ENCODE results near the gene FFAR2.
"Not testable (repeated sequence)": the region's sequence is repeated elsewhere in the genome, so short reads cannot be mapped to it uniquely, and the experiment has no call there.

FFAR2 gene

DNA sequence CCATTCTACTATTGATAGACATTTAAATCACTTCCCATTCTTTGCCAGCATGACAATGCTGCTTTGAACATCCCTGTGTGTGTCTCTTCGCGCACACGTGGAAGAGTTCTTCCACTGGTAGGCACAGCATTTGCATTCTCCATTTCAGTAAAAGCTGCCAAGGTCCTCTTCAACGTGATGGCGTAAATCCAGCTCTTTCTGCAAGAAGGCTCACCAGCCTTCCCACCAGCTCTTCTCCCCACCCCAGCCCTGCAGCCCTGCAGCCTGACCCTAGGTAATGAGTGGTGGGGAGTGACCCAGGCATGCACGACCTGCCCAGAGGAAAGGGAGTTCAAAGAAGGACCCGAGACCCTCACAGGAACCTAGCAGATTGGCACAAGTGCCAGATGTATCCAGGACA is 31.7 kb upstream of the FFAR2 start:
- H3K4me1 Mint-ChIP-seq, result no peaks in the 10 kb centered on the region
- H3K27ac Mint-ChIP-seq, result no peak overlapping the region
- peaks cover 58% of the 10 kb centered on the region for H3K27me3 Mint-ChIP-seq
- no peak overlapping the region for H3K4me3 Mint-ChIP-seq
- H3K9me3 Mint-ChIP-seq, result no peaks in the 10 kb centered on the region
- no peaks in the 10 kb centered on the region for H3K36me3 Mint-ChIP-seq
- CTCF ChIA-PET, result no interaction called here
- DNase-seq, result no peak

DNA sequence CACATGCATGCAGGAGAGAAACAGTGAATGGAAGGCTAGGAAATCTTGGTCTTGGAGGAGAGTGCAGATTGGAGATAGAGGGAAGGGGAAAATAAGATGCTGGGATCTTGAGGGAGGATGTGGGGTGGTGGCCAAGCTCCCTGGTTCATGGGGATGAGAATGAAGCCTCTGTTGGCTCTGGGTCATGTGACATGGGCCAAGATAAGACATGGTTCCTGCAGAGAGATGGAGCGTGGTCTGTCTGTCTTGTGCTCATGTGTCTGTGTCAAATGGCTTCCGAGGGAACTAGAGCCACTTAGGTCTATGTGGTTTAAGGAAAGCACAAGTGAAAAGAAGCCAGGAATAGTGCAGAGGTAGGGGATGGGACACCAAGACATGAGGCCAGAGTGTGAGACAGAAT is 30.8 kb upstream of the FFAR2 start:
- Mint-ChIP-seq H3K4me3 (no peak overlapping the region), H3K4me1 (no peaks in the 10 kb centered on the region), H3K27ac (no peak overlapping the region), H3K27me3 (peaks cover 62% of the 10 kb centered on the region), H3K9me3 (no peaks in the 10 kb centered on the region), H3K36me3 (no peaks in the 10 kb centered on the region)
- CTCF ChIA-PET, result no interaction called here
- DNase-seq, result no peak

GRCh38 chr19:35417713-35418534 is 30.1 kb upstream of the FFAR2 start:
- Mint-ChIP-seq H3K9me3 (no peaks in the 10 kb centered on the region), H3K4me1 (no peaks in the 10 kb centered on the region), H3K36me3 (no peaks in the 10 kb centered on the region), H3K4me3 (no peak overlapping the region), H3K27ac (no peak overlapping the region), H3K27me3 (peaks cover 62% of the 10 kb centered on the region)
- CTCF ChIA-PET, result interaction anchor here (0.6 to 1.9 kb wide), 3 partner anchors 50 to 270 kb away, joined by 4 to 7 read pairs (median 4); no protein-coding TSS in a partner anchor
- DNase-seq, result no peak

DNA sequence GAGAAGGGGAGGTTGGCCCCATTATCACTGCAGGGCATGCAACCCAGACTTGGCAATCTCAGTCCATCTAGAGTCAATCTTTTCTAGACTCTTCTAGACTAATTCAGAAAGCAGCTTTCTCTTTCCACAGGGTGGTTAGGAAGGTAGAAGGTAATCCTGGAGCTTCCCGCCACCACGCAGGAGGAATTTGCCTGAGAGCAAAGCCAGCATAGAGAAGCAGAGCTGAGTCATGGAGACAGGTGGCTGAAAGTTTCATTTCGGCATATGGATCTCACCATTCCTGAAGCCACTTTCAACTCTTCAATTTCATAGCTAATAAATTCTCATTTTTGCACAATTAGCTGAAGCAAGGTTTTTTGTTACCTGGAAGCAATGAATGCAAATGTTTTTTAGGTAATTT is 29.0 kb upstream of the FFAR2 start:
- no peaks in the 10 kb centered on the region for H3K4me1 Mint-ChIP-seq
- DNase-seq, result no peak
- H3K27ac Mint-ChIP-seq, result no peak overlapping the region
- no peaks in the 10 kb centered on the region for H3K36me3 Mint-ChIP-seq
- H3K4me3 Mint-ChIP-seq, result no peak overlapping the region
- peaks cover 62% of the 10 kb centered on the region for H3K27me3 Mint-ChIP-seq
- CTCF ChIA-PET, result interaction anchor here (1.2 to 1.9 kb wide), 2 partner anchors 49 to 76 kb away, joined by 4 to 7 read pairs; no protein-coding TSS in a partner anchor
- H3K9me3 Mint-ChIP-seq, result no peaks in the 10 kb centered on the region

DNA sequence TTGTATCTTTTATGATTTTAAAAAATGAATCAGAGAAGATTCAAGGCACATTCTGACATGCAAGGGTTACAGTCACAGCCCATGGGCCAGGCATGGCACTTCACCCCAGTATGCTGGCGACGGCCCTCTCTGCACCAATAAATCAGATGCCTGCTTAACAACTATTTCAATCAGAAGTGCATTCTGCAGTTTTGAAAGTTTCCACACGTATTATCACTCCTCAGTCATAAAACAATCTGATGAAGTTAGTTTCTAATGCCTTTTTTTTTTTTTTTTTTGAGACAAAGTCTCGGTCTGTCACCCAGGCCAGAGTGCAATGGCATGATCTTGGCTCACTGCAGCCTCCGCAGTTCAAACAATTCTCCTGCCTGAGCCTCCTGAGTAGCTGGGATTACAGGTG is 28.3 kb upstream of the FFAR2 start:
- H3K4me3 Mint-ChIP-seq, result no peak overlapping the region
- no peak for DNase-seq
- H3K27me3 Mint-ChIP-seq, result peaks cover 62% of the 10 kb centered on the region
- CTCF ChIA-PET, result interaction anchor here (1.9 kb wide), 1 partner anchor 48 kb away, joined by 7 read pairs; no protein-coding TSS in a partner anchor
- no peak overlapping the region for H3K27ac Mint-ChIP-seq
- H3K9me3 Mint-ChIP-seq, result no peaks in the 10 kb centered on the region
- no peaks in the 10 kb centered on the region for H3K4me1 Mint-ChIP-seq
- no peaks in the 10 kb centered on the region for H3K36me3 Mint-ChIP-seq

DNA sequence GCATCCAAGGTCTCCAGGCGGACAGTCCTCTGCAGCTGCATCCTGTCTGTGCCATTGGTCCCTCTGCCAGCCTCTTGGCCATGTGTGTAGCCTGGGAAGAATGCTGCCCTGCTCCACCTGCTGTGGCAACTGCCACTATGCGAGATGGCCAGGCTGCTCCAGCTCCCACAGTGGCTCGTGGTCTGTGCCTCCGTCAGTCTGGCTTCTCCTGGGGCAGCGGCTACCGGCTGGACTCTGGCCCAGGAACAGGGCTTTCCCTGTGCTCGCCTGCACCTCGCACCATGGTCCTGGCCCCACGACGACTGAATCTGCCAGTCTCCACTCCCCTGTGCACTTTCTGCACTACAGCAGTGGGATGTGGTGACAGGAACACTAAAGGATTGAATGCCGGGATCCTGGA is 26.7 kb upstream of the FFAR2 start:
- Mint-ChIP-seq H3K4me3 (no peak overlapping the region), H3K27ac (no peak overlapping the region), H3K4me1 (no peaks in the 10 kb centered on the region), H3K36me3 (no peaks in the 10 kb centered on the region), H3K27me3 (peaks cover 65% of the 10 kb centered on the region), H3K9me3 (no peaks in the 10 kb centered on the region)
- CTCF ChIA-PET, result interaction anchor here (0.6 kb wide), 1 partner anchor 48 kb away, joined by 3 read pairs; no protein-coding TSS in a partner anchor
- DNase-seq, result no peak

DNA sequence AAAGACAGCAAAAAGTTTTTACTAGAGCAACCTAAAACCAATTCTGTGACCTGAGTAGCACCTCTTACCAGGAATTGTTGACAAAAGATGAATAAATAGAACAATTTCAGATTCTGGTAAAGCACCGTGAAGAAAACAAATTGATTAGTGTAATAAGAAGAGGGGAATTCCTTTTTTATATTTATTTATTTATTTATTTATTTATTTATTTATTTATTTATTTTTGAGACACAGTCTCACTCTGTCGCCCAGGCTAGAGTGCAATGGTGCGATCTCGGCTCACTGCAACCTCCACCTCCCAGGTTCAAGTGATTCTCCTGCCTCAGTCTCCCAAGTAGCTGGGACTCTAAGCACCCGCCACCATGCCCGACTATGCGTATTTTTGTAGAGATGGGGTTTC is 24.7 kb upstream of the FFAR2 start:
- H3K9me3 Mint-ChIP-seq, H3K4me1 Mint-ChIP-seq, H3K4me3 Mint-ChIP-seq, H3K27ac Mint-ChIP-seq, H3K36me3 Mint-ChIP-seq, DNase-seq, CTCF ChIA-PET: not testable (repeated sequence)
- H3K27me3 Mint-ChIP-seq, result peaks cover 51% of the 10 kb centered on the region

DNA sequence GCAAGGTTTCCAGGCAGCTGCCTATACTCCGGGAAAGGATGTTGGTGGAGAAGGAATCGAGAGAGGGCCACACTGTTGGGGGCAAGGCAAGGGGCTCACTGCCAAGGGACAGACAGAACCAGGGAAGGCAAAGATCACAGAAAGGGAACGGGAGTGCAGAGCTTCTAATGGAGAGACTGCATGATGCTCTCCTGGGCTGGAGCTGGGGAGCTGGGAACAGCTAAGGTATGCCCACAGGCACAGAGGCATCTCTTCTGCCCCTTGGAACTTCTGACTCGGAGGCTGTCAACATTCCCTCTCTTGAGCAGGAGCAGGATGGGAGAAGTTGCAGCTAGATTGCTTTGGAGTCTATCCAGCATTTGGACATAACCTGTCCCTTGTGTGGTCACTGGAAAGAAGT is 22.4 kb upstream of the FFAR2 start:
- DNase-seq, result no peak
- no peak overlapping the region for H3K4me3 Mint-ChIP-seq
- CTCF ChIA-PET, result no interaction called here
- H3K9me3 Mint-ChIP-seq, result peaks cover 2% of the 10 kb centered on the region
- peaks cover 52% of the 10 kb centered on the region for H3K27me3 Mint-ChIP-seq
- H3K27ac Mint-ChIP-seq, result no peak overlapping the region
- peaks cover 7% of the 10 kb centered on the region for H3K4me1 Mint-ChIP-seq
- peaks cover 2% of the 10 kb centered on the region for H3K36me3 Mint-ChIP-seq

DNA sequence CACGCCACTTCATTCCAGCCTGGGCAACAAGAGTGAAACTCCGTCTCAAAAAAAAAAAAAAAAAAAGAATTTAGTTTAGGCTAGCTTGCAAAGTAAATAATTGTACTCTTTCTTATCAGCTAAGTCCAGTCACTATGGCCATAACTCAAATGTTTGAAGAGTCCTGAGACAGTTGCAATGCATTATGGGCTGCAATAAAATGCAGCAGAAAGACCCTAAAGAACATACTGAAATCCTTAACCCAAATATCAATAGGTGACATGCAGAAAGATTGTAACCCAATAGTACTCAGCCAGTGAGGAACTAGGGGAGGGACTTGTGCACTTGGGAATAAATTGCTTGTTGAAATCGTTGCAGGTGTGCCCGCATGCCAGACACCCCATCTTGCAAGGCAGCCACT is 20.9 kb upstream of the FFAR2 start:
- H3K27ac Mint-ChIP-seq, result no peak overlapping the region
- H3K27me3 Mint-ChIP-seq, result peaks cover 51% of the 10 kb centered on the region
- DNase-seq, result no peak
- CTCF ChIA-PET, result no interaction called here
- peaks cover 21% of the 10 kb centered on the region for H3K4me1 Mint-ChIP-seq
- H3K36me3 Mint-ChIP-seq, result peaks cover 9% of the 10 kb centered on the region
- peaks cover 14% of the 10 kb centered on the region for H3K9me3 Mint-ChIP-seq
- no peak overlapping the region for H3K4me3 Mint-ChIP-seq

GRCh38 chr19:35429698-35430408 is 18.2 kb upstream of the FFAR2 start:
- H3K4me1 Mint-ChIP-seq, result peaks cover 22% of the 10 kb centered on the region

DNA sequence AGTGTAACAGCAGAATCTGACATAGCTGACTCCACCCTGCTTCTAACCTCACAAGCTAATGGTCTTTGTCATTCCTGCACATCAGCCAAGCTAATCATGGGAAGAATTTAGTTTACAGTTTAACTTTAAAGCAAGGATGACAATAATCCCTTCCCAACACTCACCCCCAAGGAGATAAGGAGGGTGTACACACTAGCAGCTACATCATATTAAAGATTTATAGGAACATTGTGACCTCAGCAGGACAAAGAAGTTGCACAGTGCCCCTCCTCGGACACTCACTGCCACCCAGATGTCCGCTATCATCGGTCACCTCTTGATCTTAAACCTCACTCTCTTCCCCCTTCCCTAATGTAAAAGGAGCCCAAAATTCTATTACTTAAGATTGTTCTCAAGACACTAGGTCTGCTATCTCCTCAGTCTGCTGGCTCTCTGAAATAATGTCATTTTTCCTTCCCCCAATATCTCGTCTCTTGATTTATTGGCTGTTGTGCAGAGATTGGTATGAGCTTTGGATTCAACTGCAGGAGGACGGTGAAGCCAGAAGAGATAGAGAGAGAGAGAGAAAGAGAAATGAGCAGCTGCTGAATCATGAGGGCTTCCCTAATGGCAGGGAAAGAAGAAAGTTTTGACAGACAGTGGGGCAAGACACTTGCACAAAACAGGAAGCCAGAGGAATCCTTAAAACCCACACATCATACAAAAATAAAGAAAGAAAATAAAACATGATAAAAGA is 17.5 kb upstream of the FFAR2 start:
- Mint-ChIP-seq H3K27ac (no peak overlapping the region), H3K9me3 (peaks cover 14% of the 10 kb centered on the region), H3K4me1 (peaks cover 22% of the 10 kb centered on the region), H3K36me3 (peaks cover 9% of the 10 kb centered on the region), H3K27me3 (peaks cover 60% of the 10 kb centered on the region), H3K4me3 (no peak overlapping the region)
- CTCF ChIA-PET, result interaction anchor here (1.2 to 2.2 kb wide), 2 partner anchors 32 to 64 kb away, joined by 4 to 7 read pairs; no protein-coding TSS in a partner anchor
- DNase-seq, result no peak

More at GRCh38 chr19:35429698-35430408, 18.2 kb upstream of the FFAR2 start:
- no peak for DNase-seq
- Mint-ChIP-seq H3K9me3 (peaks cover 14% of the 10 kb centered on the region), H3K27ac (no peak overlapping the region), H3K4me3 (no peak overlapping the region), H3K36me3 (peaks cover 9% of the 10 kb centered on the region), H3K27me3 (peaks cover 61% of the 10 kb centered on the region)
- CTCF ChIA-PET, result no interaction called here

DNA sequence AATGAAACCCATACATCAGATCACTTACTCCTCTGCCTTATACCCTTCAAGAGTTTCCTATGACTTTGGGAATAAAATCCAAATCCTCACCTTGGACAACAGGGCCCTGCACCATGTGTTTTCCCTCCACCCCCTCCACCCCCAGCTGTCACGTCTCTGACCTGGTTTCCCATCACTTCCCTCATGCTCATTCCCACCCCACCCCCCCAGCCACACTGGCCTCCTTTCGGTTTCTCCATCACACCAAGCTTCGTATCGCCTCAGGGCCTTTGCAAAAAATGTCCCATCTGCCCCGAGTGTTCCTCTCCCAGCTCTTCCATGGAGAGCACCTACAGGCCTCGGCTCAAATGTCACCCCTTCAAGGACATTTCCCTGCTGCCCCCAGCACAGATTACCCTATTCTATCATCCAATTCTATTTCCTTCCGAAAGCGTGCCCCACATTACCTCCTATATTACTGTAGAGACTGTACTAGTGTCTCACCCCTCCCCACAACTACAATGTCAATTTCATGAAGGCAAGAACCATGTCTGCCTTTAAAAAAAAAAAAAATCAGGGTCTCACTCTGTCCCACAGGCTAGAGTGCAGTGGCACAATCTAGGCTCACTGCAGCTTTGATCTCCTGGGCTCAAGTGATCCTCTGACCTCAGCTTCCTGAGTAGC is 16.8 kb upstream of the FFAR2 start:
- no peak for DNase-seq
- H3K9me3 Mint-ChIP-seq, result peaks cover 14% of the 10 kb centered on the region
- peaks cover 9% of the 10 kb centered on the region for H3K36me3 Mint-ChIP-seq
- CTCF ChIA-PET, result interaction anchor here (1.2 to 2.2 kb wide), 2 partner anchors 32 to 64 kb away, joined by 4 to 7 read pairs; no protein-coding TSS in a partner anchor
- no peak overlapping the region for H3K4me3 Mint-ChIP-seq
- H3K4me1 Mint-ChIP-seq, result peaks cover 28% of the 10 kb centered on the region
- H3K27me3 Mint-ChIP-seq, result peaks cover 63% of the 10 kb centered on the region
- no peak overlapping the region for H3K27ac Mint-ChIP-seq

GRCh38 chr19:35432911-35433310 is 15.1 kb upstream of the FFAR2 start:
- no peak for DNase-seq
- H3K9me3 Mint-ChIP-seq, result peaks cover 14% of the 10 kb centered on the region
- no peak overlapping the region for H3K27ac Mint-ChIP-seq
- H3K4me3 Mint-ChIP-seq, result no peak overlapping the region
- H3K27me3 Mint-ChIP-seq, result peaks cover 74% of the 10 kb centered on the region
- CTCF ChIA-PET, result no interaction called here
- H3K36me3 Mint-ChIP-seq, result peaks cover 9% of the 10 kb centered on the region
- H3K4me1 Mint-ChIP-seq, result peaks cover 40% of the 10 kb centered on the region

DNA sequence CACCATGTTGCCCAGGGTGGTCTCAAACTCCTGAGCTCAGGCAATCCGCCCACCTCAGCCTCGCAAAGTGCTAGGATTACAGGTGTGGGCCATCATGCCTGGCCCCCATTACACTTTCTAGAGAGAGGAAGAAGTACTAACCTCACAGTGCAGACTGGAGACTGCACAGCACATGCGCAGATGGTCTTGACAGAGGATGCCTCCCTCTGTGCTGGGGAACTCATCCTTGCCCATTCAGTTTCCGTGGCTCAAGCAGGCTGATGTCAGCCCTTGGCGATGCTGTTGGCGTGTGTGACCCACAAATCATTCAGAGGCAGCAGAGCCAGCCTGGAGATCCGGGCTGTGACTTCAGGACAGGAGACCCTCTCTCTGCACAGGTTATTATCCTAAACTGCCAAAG is 14.6 kb upstream of the FFAR2 start:
- Mint-ChIP-seq H3K36me3 (peaks cover 9% of the 10 kb centered on the region), H3K27me3 (peaks cover 78% of the 10 kb centered on the region), H3K27ac (no peak overlapping the region), H3K9me3 (peaks cover 14% of the 10 kb centered on the region), H3K4me1 (peaks cover 43% of the 10 kb centered on the region), H3K4me3 (no peak overlapping the region)
- no peak for DNase-seq
- CTCF ChIA-PET, result no interaction called here

All from activated naive CD4-positive, alpha-beta T cell treated with anti-CD3 and anti-CD28 coated beads, Interleukin-2, amount 10 ng/mL, durations not matched to agents 7 days and 5 days (primary cell).